Measurements from ENCODE around the gene ZBTB40.

Gene ZBTB40

DNA sequence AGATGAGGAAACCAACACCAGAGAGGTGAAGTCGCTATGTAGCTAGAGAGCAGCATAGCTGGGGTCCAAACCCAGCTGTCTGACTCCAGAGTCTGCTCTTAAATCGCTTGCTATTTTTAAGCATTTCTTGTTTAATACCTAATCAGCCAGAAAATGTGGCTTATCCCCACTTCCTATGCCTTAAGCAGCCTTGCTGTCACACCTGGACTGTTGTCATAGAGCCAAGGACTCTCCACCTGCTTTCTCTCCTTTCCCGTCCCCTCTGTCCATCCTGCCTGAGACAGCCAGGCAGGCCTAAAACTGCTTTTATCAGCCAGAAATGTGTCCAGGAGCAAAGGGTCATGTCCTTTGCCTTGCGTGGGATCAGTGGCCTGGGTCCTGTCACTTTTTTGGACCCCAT is 83.3 kb downstream of the ZBTB40 start:
- DNase-seq, result no peak

DNA sequence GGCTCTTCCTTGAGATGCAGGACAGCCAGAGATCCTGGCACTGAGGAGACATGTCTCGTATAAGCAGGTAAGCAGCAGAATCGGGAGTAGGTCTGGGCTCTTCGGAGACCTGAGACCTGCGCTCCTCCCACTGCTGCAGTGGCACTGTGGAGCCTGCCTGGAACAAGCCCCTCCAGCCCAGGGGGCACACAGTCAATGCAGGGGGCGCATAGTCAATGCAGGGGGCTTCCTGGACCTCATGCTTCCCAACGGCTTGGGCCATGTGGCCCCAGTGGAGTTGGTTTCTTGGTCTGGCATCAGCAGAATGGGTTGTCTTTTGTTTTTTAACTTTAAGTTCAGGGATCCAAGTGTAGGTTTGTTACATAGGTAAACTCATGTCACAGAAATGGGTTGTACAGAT is 83.7 kb downstream of the ZBTB40 start:
- DNase-seq, result no peak

DNA sequence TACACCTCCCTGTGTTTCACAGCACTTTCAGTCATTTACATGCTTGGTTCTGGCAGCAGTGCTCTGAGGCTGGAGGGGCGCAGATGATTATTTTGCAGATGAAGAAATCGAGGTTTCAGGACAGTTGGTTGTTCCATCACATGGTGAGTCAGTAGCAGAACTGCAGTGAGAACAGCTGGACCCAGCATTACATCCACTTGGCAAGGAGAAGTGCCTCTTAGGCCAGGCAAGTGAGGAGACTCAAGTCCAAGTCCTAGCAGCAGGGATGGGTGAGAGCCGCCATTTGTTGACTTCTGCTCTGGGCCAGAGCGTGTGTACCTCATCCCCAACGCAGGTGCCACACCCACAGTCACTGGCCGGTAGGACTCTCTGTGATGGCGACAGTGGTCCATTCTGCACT is 84.9 kb downstream of the ZBTB40 start:
- no peak for DNase-seq

DNA sequence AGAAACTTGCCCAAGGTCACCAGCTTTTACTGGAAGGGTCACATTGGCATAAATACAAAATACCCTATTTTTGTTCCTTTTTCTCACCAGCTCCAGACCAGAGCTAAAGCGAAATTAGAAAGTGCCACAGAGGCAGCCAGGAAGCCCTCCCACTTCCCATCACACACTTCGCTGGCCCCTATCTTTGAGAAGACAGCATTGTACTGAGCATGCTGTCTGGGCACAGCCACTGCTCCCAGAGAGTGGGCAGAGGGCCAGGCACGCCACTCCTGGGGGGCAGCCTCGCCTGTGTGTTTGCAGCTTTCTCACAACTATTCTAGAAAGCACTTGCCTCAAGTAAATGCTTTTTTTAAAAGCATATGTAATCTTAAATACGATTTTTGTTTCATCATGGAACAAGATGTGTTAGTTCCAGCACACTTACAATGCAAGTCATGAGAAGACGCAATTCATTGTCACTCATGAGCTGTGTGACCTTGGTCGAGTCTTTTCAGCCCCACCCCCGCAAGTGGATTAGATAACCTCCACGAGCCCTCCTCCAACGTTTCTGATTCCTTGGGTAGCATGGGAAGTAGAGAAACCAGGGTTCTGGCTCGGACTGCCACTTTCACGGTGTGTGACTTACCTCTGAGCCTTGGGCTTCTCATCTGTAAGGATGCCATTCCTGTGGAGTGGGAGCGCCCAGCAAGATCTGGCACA is 85.9 kb downstream of the ZBTB40 start:
- DNase-seq, result no peak

DNA sequence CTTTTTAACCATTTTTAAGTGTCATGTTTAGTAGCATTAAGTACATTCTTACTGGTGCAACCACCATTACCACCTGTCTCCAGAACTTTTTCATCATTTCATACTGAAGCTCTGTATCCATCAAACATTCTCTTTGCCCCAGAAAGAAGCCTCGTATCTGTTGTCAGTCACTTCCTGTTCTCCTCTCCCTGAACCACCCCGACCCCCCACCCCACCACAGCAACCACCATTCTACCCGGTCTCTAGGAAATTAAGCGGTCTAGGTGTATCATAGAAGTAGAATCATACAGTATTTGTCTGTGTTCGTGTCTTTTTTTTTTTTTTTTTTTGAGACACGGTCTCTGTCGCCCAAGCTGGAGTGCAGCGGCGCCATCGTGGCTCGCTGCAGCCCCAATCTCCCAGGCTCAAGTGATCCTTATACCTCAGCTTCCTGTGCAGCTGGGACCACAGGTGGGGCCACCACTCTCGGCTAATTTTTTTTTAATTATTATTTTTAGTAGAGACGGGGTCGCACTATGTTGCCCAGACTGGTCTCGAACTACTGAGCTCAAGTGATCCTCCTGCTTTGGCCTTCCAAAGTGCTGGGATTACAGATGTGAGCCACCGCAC is 88.0 kb downstream of the ZBTB40 start:
- no peak for DNase-seq

DNA sequence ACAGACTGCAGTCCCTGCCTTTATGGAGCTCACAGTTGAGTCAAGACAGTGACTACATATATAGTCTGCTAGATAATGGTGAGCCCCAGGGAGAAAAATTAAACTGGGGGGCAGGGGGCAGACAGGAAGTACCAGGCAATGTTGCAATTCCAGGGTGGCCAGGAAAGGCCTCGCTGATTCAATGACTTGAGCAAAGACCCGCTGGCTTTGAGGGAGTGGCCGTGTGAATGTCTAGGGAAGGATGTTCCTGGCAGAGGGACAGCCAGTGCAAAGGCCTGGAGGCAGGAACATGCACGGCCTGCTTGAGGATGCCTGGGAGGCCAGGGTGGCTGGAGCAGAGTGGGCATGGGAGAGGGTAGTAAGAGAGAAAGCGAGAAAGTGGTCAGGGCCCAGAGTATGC is 88.7 kb downstream of the ZBTB40 start:
- DNase-seq, result no peak

DNA sequence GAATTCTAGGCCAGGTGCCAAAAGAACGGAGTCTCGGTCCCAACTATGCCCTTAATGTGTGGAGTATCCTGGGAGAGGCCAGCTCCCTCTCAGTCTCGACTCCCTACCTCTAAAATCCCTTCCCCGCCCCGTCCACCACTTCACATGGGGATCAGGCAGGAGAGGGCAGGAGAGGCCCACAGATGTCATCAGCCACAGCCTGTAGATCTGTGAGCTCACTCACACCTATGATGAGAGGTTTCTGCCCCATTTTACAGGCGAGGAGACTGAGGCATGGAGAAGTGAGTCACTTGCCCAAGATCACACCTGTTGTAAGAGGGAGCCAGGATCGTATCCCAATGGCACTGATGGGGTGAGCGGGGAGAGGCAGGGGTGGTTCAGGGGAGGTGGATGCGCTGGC is 91.2 kb downstream of the ZBTB40 start:
- no peak for DNase-seq

DNA sequence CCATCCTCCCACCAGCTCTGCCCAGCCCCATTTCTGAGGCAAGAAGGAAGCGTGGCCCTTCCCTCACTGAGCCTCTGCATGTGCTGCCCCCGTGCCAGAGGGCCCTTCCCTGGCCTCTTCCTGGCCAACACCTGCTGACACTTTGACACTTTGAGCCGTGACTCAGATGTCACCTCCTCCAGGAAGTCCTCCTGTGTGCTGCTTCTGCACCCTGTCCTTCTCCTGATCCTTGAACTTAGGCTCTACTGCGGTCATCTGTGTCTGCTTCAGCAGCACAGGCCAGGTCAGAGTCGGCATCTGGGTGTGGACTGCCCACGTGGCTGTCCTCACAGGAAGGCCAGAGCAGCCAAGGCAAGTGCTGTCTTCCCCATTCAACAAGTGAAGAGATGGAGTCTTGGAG is 92.0 kb downstream of the ZBTB40 start:
- no peak for DNase-seq

DNA sequence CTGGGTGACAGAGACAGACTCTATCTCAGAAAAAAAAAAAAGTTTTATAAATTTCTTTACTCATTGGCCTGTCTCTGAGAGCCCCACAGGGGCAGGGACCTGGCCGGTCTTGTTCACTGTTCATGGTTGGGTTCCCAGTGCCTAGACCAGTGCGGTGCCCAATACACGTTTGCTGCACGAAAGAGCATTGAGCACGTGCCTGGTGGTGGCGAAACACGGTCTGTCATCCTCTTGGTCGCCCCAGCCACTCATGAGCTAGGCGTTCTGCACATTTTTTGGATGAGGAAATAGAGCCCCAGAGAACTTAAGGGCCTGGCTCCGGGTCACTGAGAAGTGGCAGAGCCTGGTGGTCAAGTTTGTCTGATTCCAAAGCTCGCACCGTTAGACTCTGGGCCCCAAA is 93.0 kb downstream of the ZBTB40 start:
- no peak for DNase-seq

DNA sequence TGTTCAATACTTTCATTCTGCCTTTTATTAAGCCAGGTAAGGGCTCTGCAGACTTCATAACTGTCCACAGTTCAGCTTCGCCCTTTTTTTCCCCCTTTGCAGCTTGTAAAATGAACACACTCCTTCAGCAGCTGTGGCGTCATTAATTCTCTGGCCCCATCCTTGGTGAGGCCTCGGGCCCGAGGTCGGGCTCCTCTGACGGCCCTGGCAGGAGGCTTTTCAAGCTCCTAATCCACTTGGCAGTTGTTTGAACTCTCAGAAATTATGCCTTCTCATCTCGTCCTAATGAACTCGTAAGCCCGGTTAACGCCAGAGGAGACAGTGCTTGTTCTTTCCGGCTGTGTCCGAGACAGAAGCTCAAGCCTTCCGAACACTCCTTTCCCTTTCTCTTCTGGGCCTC is 93.5 kb downstream of the ZBTB40 start:
- no peak for DNase-seq

DNA sequence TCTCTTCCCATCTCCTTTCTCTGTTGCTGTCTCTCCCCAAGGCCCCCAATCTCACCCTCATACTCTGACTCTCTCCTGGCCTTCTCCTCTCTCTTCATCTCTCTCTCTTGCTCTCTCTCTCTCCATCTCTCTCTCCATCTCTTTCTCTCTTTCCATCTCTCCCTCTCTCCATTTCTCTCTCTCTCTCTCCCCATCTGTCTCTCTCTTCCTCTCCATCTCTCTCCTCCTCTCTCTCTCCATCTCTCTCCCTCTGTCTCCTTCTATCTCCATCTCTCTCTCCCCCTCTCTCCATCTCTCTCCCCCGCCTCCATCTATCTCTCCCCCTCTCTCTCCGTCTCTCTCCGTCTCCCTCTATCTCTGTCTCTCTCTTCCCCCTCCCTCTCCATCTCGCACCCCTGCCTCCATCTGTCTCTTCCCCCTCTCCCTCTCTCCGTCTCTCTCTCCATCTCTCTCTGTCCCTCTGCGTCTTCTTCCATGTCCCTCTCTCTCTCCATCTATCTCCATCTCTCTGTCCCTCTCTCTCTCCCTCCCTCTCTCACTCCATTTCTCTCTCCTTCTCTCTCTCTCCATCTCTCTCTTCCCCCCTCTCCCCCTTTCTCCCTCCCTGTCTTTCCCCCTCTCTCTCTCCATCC is 95.7 kb downstream of the ZBTB40 start:
- no peak for DNase-seq

DNA sequence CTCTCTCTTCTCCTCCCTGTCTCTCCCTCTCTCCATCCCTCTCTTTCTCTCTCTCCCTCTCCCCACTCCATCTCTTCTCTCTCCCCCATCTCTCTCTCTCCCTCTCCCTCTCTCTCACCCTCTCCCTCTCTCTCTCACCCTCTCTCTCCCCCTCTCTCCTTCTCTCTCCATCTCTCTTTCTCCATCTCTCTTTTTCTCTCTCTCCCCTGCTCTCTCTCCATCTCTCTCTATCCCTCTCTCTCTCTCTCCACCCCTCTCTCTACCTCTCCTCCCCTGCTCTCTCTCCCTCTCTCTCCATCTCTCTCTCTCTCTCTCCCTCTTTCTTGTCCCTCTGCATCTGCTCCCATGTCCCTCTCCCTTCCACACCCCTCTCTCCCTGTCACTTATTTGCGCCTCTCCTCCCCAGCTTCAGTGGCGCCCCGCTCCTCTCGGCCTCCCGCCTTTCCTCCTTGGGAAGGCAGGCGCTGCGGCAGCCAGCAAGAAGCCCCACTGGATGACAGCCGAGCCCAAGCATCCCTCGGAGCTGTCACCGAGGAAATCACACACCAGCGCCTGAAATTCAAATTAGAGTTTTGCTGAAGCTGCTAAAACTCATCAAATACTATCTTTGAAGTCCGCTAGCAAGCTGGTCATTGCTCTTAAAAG is 96.3 kb downstream of the ZBTB40 start:
- DNase-seq, result no peak

DNA sequence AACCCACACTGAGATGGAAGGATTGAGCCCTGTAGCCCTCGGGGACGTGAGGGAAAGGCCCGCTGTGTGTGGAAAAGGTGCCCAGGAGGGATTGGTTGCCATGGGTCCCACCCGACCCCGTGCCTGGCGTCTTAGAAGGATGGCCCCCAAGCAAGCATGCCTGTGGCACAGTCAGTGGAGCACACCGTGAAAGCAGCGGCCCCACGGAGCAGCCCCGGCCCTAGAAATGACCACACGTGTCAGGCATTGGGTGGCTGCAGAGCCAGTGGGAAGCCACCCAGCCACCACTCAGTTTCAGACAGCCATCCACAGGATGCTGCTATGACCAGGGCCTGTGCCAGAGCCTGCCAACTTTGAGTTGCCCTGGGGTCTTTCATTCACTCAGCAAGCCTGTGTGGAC is 98.4 kb downstream of the ZBTB40 start:
- DNase-seq, result no peak

DNA sequence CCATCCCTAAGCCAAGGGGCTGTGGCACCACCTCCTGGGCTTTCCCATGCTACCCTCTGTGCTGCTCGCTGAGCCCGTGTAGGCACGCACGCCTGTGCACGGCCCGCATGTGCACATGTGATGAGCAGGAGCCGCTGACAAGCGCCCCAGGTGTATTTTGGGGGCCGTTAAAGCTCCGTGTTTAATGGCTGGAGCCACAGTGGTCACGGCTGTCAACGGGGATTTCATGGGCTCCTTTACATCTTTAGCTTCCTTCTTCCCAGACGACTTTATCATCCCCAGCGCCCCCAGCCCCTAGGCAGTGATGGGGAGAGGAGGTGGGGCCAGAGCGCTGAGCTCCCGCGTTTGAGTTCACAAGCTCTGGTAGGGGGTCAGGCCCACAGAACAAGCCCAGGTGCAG is 99.9 kb downstream of the ZBTB40 start:
- no peak for DNase-seq

DNA sequence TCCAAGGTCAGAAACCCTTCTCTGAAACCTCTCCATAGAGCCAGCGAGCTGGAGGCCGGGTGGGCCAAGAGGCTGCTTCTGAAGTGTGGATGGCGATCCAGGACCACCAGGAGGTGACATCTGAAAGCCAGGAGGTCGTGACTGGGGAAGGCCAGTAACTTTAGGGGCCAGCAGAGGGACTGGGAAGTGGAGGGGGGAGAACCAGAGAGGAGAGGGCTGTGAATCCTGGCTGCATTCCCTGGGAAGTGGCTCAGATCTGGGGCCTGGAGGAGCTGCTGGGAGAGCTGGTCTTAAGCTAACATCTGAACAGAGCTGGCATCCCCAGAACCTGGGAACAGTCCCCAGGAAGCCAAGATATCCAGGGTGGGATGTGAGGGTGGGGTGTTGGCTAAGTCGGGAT is 100.4 kb downstream of the ZBTB40 start:
- no peak for DNase-seq

DNA sequence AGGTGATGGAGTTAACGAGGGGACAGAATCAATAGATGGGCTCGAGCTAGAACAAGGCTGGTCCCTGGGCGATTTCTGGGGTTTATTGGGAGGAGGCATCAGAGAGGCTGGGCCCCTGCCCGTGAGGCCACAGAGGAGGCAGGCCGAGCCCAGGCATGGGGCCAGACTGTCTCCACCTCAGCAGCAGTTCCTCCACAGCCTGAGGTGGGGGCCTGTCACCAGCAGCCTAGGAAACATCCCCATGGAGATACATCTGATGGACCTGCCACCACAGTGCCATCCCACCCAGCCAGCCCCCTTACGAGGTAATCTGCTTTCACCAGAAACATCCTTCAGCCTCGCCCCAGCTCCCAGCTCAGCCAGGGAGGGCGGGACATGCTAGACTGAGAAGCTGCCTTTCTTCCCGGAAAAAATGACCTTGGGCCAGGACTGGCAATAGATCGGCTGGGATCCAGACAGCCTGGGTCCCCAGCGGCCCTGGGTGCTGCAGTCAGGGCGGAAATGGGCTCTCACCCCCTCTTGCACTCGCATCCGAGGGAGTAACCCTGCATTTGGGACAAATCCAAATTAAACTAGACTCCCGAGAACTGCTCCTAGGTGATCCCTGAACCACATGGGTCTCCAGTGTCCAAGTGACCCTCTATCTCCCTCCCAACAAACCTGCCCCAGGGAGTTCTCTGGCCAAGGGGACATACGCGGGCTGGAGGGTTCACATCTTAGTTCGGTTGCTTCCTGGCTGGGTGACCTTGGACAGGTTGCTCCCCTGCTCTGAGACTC is 101.6 kb downstream of the ZBTB40 start:
- no peak for DNase-seq

DNA sequence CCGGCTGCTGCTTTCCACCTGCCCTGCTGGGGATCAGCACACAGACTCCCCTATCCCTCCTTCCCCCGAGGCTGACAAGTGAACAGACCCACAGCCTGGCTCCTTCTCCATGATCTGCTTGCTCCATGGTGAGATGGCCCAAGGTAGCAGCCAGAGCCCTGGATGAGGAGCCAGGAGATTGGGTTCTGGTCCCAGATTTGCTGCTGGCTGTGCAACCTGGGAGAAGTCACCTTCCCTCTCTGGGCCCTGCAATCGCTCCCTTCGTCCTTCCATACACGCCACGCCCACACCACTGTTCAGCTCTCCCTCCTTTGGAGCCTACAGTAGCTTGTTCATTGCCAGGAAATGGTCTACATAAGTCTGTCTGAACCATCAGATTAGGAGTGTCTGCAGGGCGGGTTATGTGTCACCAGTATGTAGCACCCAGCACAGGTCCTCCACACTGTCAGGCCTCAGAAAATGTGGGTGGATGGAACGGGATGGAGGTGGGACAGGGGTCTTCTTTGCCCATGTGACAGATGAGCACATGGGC is 102.4 kb downstream of the ZBTB40 start:
- DNase-seq, result no peak

DNA sequence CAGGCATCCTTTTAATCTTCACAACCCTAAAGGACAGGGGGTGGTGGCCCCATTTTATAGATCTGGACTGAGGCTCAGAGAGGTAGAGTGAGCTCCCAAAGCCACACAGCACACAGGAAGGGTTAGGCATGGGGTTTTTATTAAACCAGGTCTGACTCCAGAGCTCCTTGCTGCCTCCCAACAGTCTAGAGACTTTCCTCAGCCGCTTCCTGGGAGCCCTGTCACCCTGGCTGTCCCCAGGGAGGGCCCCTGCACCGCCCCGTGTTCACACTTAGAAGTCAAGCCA is 103.7 kb downstream of the ZBTB40 start:
- DNase-seq, result no peak

DNA sequence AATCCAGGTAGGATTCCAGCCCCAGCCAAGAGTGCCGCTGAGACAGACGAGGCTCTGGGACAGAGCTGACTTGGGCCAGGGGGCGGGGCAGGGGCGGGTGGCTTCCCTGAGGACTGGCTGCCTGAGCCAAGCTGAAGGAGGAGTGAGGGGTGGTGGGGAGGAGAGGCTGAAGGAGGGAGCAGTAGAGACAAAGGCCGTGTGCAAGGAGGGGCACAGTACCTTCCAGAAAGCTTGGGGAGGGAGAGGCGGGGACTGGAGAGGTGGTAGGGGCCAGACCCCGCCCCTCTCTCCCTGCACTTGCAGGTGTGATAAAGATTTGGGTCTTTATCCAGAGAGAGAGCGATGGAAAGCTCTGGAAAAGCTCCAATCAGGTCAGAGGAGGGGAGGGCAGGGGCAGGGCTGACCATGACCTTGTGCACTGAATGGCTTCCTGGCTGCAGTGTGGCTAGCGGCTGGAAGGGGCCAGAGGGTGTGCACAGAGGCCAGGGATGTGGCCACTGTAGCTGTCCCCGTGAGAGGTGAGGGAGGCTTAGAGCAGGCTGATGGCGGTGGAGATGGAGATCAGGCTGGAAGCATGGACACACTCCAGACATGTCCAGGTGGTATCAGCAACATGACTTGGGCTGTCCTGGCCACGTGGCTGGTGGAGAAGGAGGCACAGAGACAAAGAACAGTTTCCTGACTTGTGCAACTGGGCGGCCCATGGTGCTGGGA is 104.9 kb downstream of the ZBTB40 start:
- no peak for DNase-seq

DNA sequence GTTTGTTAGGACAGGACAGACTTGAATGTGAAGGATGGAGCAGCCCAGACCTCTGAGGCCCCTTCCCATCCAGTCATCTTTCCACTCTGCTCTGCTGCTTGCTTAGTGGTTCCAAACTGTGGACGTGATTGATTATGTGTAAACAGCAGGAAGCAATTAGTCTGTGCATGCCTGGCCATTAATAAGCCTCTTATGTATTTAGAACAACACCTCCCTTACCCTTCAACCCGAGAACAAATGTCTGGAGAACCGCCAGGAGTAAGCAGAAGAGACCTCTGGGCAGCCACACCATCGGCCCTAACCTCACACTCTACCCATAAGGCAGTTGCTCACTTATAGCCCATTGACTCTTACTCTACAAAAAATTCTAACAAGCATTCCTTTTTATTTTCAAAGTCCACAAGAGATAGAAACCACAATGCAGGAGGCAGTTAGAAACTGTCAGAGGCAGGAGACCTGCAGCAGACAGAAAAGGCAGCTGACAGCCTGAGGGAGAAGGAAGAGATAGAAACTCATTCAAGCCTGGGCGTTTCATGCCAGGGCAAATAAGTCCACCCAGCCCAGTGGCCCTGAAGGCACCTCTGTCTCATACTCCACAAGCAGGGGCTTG is 105.8 kb downstream of the ZBTB40 start:
- DNase-seq, result no peak

DNA sequence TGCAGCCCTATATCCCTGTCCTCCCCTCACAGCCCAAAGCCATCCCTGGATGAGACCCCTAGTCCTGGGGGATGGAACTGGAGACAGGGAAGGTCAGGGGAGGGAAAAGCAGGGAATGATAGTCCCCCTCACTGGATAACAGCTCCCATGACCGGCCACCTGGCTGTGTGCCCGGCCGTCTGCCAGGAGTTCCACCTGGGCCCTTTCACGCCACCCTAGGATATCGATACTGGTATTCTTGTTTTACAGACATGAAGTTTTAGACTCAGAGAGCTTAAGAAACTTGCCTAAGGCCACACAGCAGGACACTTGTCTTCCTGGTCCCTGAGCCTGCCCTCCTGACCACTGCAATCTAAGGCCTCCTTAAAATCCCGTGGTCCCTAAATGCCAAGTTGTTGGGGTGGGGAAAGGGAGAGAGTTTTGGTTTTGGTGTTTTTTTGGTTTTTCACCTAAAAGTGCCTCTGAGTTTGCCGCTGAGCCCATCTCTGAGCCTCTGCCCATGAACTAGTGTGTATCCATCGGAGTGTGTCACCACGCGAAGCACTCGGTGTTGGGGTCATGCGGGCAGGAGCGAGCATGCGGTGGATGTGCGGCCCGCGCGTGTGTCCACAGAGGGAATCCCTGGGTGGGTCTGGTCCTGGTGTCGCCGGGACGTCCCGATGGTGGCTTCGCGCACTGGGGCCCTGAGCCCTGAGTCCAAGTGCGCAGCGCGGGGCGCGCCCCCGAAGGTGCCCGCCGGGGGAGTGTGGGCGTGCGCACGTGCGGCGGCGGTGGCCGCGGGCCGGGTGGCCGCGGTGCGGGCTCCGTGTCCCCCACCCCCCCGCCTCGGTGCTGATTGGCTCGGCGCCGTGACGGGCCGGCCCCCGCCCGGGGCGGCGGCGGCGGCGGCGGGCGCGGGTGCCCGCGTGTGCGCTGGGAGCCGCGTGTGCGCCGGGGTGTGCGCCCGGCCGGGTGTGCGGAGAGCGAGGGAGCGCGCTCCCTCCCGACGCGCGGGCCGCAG is 111.2 kb downstream of the ZBTB40 start, which contains the start of gene EPHA8:
TSS of gene EPHA8 (plus strand) at position 906 of the 1,000 bp plus-strand sequence. CDS start 147 bp downstream, outside the sequence.
- DNase-seq, result no peak
